ENCODE measurements around the gene HLA-DMA. TPM values are rescaled to one million over a fixed set of nuclear protein-coding genes. Genes with fewer than 3 reads are reported as not detected.

Gene HLA-DMA
- total and polyA plus RNA-seq, 2 of the 8 experiments (the other 6 are each of a cell fraction or from before 2014, with no cell fraction given) = 13.3 to 23.1 TPM

GRCh38 chr6:32947552-32948465, 5.1 kb downstream of the HLA-DMA start:
- WGBS, 2 experiments (ENCODE audit: extremely low coverage in 1 of 2, insufficient coverage in 1 of 2, insufficient read length in 1 of 2, insufficient replicate concordance in 2 of 2, low coverage in 1 of 2, low lambda C conversion rate in 2 of 2, missing lambda C conversion rate in 1 of 2) = 69% methylated on average over 11 of the region's 11 CpGs; no CpG with 5 or more reads in 1 of the 2 experiments
- Histone ChIP-seq H4K8ac (ENCODE audit: extremely low read depth, insufficient read depth, low read length) (no peak overlapping the region), H3K27ac (ENCODE audit: low read depth, low read length) (no peak overlapping the region), H2BK5ac (ENCODE audit: low read depth, low read length) (no peak overlapping the region), H3K9me3 (ENCODE audit: insufficient read depth in 2 of 2, low read depth in 1 of 2, low read length in 1 of 2) (no peaks in the 10 kb centered on the region), H3K4me1 (replicated peaks in 1 of 4; ENCODE audit: control insufficient read depth in 3 of 4, insufficient read depth in 4 of 4, low read length in 3 of 4) (peaks cover 0 to 8% (median 3%) of the 10 kb centered on the region in 4 experiments; a peak in 5 of 7 replicates), H4K5ac (ENCODE audit: insufficient read length, low read depth, low read length) (no peak overlapping the region), H4K91ac (replicated peaks; ENCODE audit: insufficient read length, low read length) (no peak overlapping the region), H3K79me1 (ENCODE audit: low read depth, low read length) (no peaks in the 10 kb centered on the region), H3K36me3 (ENCODE audit: control insufficient read depth in 2 of 4, insufficient read depth in 4 of 4, low read length in 3 of 4) (no peaks in the 10 kb centered on the region), H3K23me2 (ENCODE audit: low read depth, low read length) (0 out of 2 replicates have a peak, but pooled peaks cover 2% of the 10 kb centered on the region), H3K27me3 (replicated peaks in 1 of 4; ENCODE audit: control insufficient read depth in 3 of 4, extremely low read depth in 1 of 4, insufficient read depth in 3 of 4, low read length in 3 of 4) (no peaks in the 10 kb centered on the region; a peak in 1 of 7 replicates), H2BK15ac (ENCODE audit: low read length) (no peak overlapping the region), H3K9ac (replicated peaks in 1 of 4; ENCODE audit: extremely low read depth in 1 of 4, low read depth in 3 of 4, low read length in 3 of 4) (no peak overlapping the region), H3K4ac (replicated peaks; ENCODE audit: insufficient read length, low read depth, low read length) (no peak overlapping the region), H2AK5ac (ENCODE audit: low read depth, low read length) (no peak overlapping the region), H3K18ac (ENCODE audit: extremely low read depth, low read length) (no peak overlapping the region), H4K20me1 (replicated peaks in 1 of 2; ENCODE audit: control insufficient read depth in 1 of 2, insufficient read depth in 2 of 2, low read length in 2 of 2) (no peaks in the 10 kb centered on the region), H3K14ac (ENCODE audit: insufficient read length) (no peak overlapping the region), H2BK20ac (ENCODE audit: low read length) (no peak overlapping the region), H2AFZ (ENCODE audit: low read length) (no peak overlapping the region), H3K23ac (ENCODE audit: insufficient read length) (no peak overlapping the region), H3K4me2 (ENCODE audit: insufficient read depth in 1 of 2, low read depth in 2 of 2, low read length in 2 of 2) (no peak overlapping the region), H3K4me3 (ENCODE audit: extremely low read depth in 1 of 4, insufficient read depth in 2 of 4, low read depth in 3 of 4, low read length in 4 of 4) (no peak overlapping the region), H3K79me2 (ENCODE audit: control insufficient read depth in 1 of 2, insufficient read depth in 2 of 2, low read length in 2 of 2) (no peaks in the 10 kb centered on the region), H3K56ac (replicated peaks; ENCODE audit: insufficient read length, low read depth, low read length) (no peak overlapping the region), H2BK120ac (replicated peaks; ENCODE audit: low read depth, low read length) (no peak overlapping the region), H2BK12ac (ENCODE audit: low read depth, low read length) (no peak overlapping the region)
- FAIRE-seq (peak; percentile 97), DNase-seq (ENCODE audit: low read depth in 1 of 2, low spot score in 2 of 2) (peak; percentile 15 to 63)
- peak; percentile 60 to 92 (median 91) for TF ChIP-seq CTCF (IDR thresholded peaks at IDR 0.05; ENCODE audit: control extremely low read depth in 1 of 3, insufficient read depth in 1 of 3, low read depth in 1 of 3, low read length in 3 of 3)
- TF ChIP-seq TEAD4 (IDR thresholded peaks at IDR 0.05; ENCODE audit: low read depth, low read length) = peak; percentile 58; the same call in 1 of the 2 replicates
- TF ChIP-seq RFX5 (IDR thresholded peaks at IDR 0.05; ENCODE audit: borderline replicate concordance, low read depth, low read length) = peak; percentile 62
- TF ChIP-seq CTBP2 (IDR thresholded peaks at IDR 0.05; ENCODE audit: borderline replicate concordance, insufficient read depth, insufficient read length, low read length) = no peak
- TF ChIP-seq CEBPB (IDR thresholded peaks at IDR 0.05; ENCODE audit: low read depth, low read length) = no peak
- TF ChIP-seq RAD21 (IDR thresholded peaks at IDR 0.05 in 1 of 2, conservative IDR thresholded peaks at IDR 0.05 in 1 of 2; ENCODE audit: low read depth in 2 of 2, low read length in 2 of 2) = peak; percentile 95 to 96
- ChIA-PET CTCF (ENCODE audit: partially characterized antibody) (interaction anchor here (0.6 to 2.4 kb wide), 27 partner anchors 9 to 321 kb away, joined by 3 to 63 read pairs (median 5); partner anchors contain the start of gene TAP2), POLR2A (ENCODE audit: partially characterized antibody) (interaction anchor here (1.0 to 2.6 kb wide), 2 partner anchors 23 to 65 kb away, joined by 4 to 25 read pairs; no protein-coding TSS in a partner anchor)

Measured in H1 (cell line).